GM12878 (cell line): Measurements from ENCODE around the gene HYI. TPM values are rescaled to one million over a fixed set of nuclear protein-coding genes. Genes with fewer than 3 reads are reported as not detected.

Experiments used
- ATAC-seq: fragments of 200-7000 bp; cut with Tn5 transposase; 3 replicates; pipeline ENCODE4 v1.9.1; 2020; ENCODE audit warnings: mild to moderate bottlenecking, moderate library complexity
- BruUV-seq: library from RNA; stranded (reverse); fragments of 400-500 nt; replicated peaks from 2 replicates; lab custom pipeline; 2021; lab: Mats Ljungman, UMichigan
- CTCF ChIA-PET: fragments of 300-600 bp; sonication (Branson Sonifier 250); formaldehyde crosslinking; extraction: SDS; loops from one replicate; lab custom pipeline; 2021; ENCODE audit warnings: inconsistent platforms; lab: Yijun Ruan, JAX
- POLR2A ChIA-PET: fragments of 350-600 bp; formaldehyde crosslinking; extraction: SDS; loops from one replicate; lab custom pipeline; 2021; ENCODE audit warnings: inconsistent platforms; lab: Charles Lee
- RAD21 ChIA-PET: fragments of 300-600 bp; sonication (Branson Sonifier 250); formaldehyde crosslinking; loops from one replicate; lab custom pipeline; 2023; ENCODE audit warnings: antibody characterized with exemption; ENCODE audit not compliant: unreplicated experiment; lab: Charles Lee
- SMC1A ChIA-PET: fragments of 300-600 bp; sonication (Branson Sonifier 250); formaldehyde crosslinking; loops from one replicate; lab custom pipeline; 2023; ENCODE audit not compliant: unreplicated experiment, uncharacterized antibody; lab: Charles Lee
- DNase-seq: peaks from one replicate; pipeline ENCODE4 v3.0.0-alpha.2; 2011; ENCODE audit warnings: low read depth, low spot score
- FAIRE-seq: peaks from 3 replicates; lab custom pipeline; 2011; peaks lifted over from hg19 to GRCh38; lab: Jason Lieb, UNC
- H2AFZ ChIP-seq: 2 replicates; pipeline ENCODE4 v1.6.0; 2011; ENCODE audit warnings: low read depth, low read length, control low read depth; ENCODE audit not compliant: control insufficient read depth
- H3K27ac ChIP-seq: 2 replicates; pipeline ENCODE4 v1.5.1; 2011; ENCODE audit warnings: control low read depth; ENCODE audit not compliant: control insufficient read depth, insufficient read depth
- H3K27me3 ChIP-seq, 2 experiments: replicated peaks in 1 of 2; 2 replicates each; pipeline versions ENCODE4 v1.6.0 to v1.6.1; 2011; ENCODE audit warnings: low read length in 1 of 2; ENCODE audit not compliant: control insufficient read depth in 2 of 2, insufficient read depth in 2 of 2
- H3K36me3 ChIP-seq, 2 experiments: 2 replicates each; pipeline ENCODE4 v1.5.1; 2011; ENCODE audit warnings: low read length in 1 of 2; ENCODE audit not compliant: control insufficient read depth in 2 of 2, insufficient read depth in 2 of 2
- H3K4me1 ChIP-seq: 2 replicates; pipeline ENCODE4 v1.6.1; 2011; ENCODE audit warnings: mild to moderate bottlenecking, low read length, moderate library complexity, mixed read lengths; ENCODE audit not compliant: control insufficient read depth, insufficient read depth
- H3K4me2 ChIP-seq: 2 replicates; pipeline ENCODE4 v1.6.0; 2011; ENCODE audit warnings: control low read depth; ENCODE audit not compliant: control insufficient read depth, insufficient read depth
- H3K4me3 ChIP-seq: fragments of 200-600 bp; sonication (generic); 2 replicates; pipeline ENCODE4 v1.5.1; 2016
- H3K79me2 ChIP-seq: 2 replicates; pipeline ENCODE4 v1.6.0; 2011; ENCODE audit warnings: low read length; ENCODE audit not compliant: control insufficient read depth, insufficient read depth
- H3K9ac ChIP-seq: 2 replicates; pipeline ENCODE4 v1.8.0; 2011; ENCODE audit warnings: low read length, control low read depth, mixed read lengths; ENCODE audit not compliant: control insufficient read depth, insufficient read depth
- H3K9me3 ChIP-seq: replicated peaks from 3 replicates; pipeline ENCODE4 v1.5.1; 2011; ENCODE audit warnings: mild to moderate bottlenecking, low read length; ENCODE audit not compliant: control insufficient read depth, insufficient read depth
- H4K20me1 ChIP-seq: 2 replicates; pipeline ENCODE4 v1.6.0; 2011; ENCODE audit not compliant: control insufficient read depth, insufficient read depth
- ATF2 ChIP-seq: IDR thresholded peaks from 2 replicates; pipeline ENCODE4 v1.6.1; 2012; ENCODE audit warnings: low read length, inconsistent platforms
- CHD2 ChIP-seq: IDR thresholded peaks from 2 replicates; pipeline ENCODE4 v1.6.1; 2011; ENCODE audit warnings: low read depth, low read length, improper control_type of control experiment, borderline replicate concordance
- FOS ChIP-seq: IDR thresholded peaks from 3 replicates; pipeline ENCODE4 v1.6.1; 2011; ENCODE audit warnings: borderline replicate concordance; ENCODE audit not compliant: insufficient read length; ENCODE audit errors: extremely low read depth
- FOXK2 ChIP-seq: fragments of 450-650 bp; IDR thresholded peaks from 2 replicates; pipeline ENCODE4 v1.6.1; 2017; ENCODE audit warnings: mild to moderate bottlenecking, moderate library complexity
- FOXM1 ChIP-seq: IDR thresholded peaks from 2 replicates; pipeline ENCODE4 v1.6.1; 2012; ENCODE audit warnings: low read depth, mild to moderate bottlenecking, inconsistent platforms, low read length, moderate library complexity
- KAT2A ChIP-seq: conservative IDR thresholded peaks from 2 replicates; pipeline ENCODE4 v1.6.1; 2011; ENCODE audit warnings: low read depth, low read length; ENCODE audit not compliant: control insufficient read depth
- KDM1A ChIP-seq: fragments of 200-600 bp; sonication (generic); IDR thresholded peaks from 2 replicates; pipeline ENCODE4 v1.6.1; 2016; ENCODE audit warnings: borderline replicate concordance
- MYC ChIP-seq: IDR thresholded peaks from 2 replicates; pipeline ENCODE4 v1.6.1; 2011; ENCODE audit warnings: mild to moderate bottlenecking, low read length, moderate library complexity, inconsistent platforms; ENCODE audit not compliant: insufficient read depth, insufficient replicate concordance, insufficient read length, severe bottlenecking
- NFIC ChIP-seq: IDR thresholded peaks from 2 replicates; pipeline ENCODE4 v1.6.1; 2012; ENCODE audit warnings: low read depth, mild to moderate bottlenecking, inconsistent platforms, low read length, moderate library complexity
- NR2F1 ChIP-seq: fragments of 450-650 bp; conservative IDR thresholded peaks from 2 replicates; pipeline ENCODE4 v1.6.1; 2017; ENCODE audit warnings: mild to moderate bottlenecking
- PAX5 ChIP-seq: IDR thresholded peaks from 2 replicates; pipeline ENCODE4 v1.6.1; 2011; ENCODE audit warnings: low read depth, low read length, borderline replicate concordance
- POLR2AphosphoS2 ChIP-seq: IDR thresholded peaks from 2 replicates; pipeline ENCODE4 v1.6.1; 2011; ENCODE audit warnings: low read depth, mild to moderate bottlenecking, low read length, improper control_type of control experiment, moderate library complexity
- RELA ChIP-seq: fragments of 450-650 bp; IDR thresholded peaks from 2 replicates; pipeline ENCODE4 v1.8.0; 2014; ENCODE audit warnings: borderline replicate concordance; ENCODE audit not compliant: partially characterized antibody
- REST ChIP-seq: IDR thresholded peaks from 2 replicates; pipeline ENCODE4 v1.6.1; 2012; ENCODE audit warnings: mild to moderate bottlenecking, low read depth, low read length
- SIN3A ChIP-seq: IDR thresholded peaks from 2 replicates; pipeline ENCODE4 v1.6.1; 2012; ENCODE audit warnings: low read depth, low read length, improper control_type of control experiment
- TARDBP ChIP-seq: IDR thresholded peaks from 2 replicates; pipeline ENCODE4 v1.6.1; 2016; ENCODE audit warnings: borderline replicate concordance
- ZNF207 ChIP-seq: fragments of 450-650 bp; IDR thresholded peaks from 2 replicates; pipeline ENCODE4 v1.6.1; 2014; ENCODE audit warnings: antibody characterized with exemption, mild to moderate bottlenecking, borderline replicate concordance
- ZSCAN29 ChIP-seq: fragments of 450-650 bp; IDR thresholded peaks from 2 replicates; pipeline ENCODE4 v1.6.1; 2017; ENCODE audit warnings: mild to moderate bottlenecking, moderate library complexity
- WGBS: methylation state at CpG from one replicate; pipeline ENCODE4 v1.1.6; 2016; ENCODE audit warnings: low lambda C conversion rate; ENCODE audit not compliant: insufficient replicate concordance, insufficient coverage; ENCODE audit errors: missing lambda C conversion rate; 5-methylcytosine and 5-hydroxymethylcytosine counted together
- in situ Hi-C: fragments of 300-500 bp; cut with MboI; formaldehyde crosslinking; loops from 9 replicates; pipeline ENCODE4 v1.14.3; 2018; ENCODE audit warnings: mixed read lengths
- intact Hi-C: fragments of 100-400 bp; cut with micrococcal nuclease; formaldehyde crosslinking; loops from one replicate; pipeline ENCODE4 v1.14.2; 2022; ENCODE audit not compliant: unreplicated experiment
- polyA plus RNA-seq, 11 experiments: library from polyadenylated mRNA; depleted of rRNA in 4 of 11; unstranded in 6 of 11; stranded (reverse) in 5 of 11; fragments of >200 nt; fragmentation: Nextera tagmentation in 4 of 11; fragmentation: Illumina TruSeq in 1 of 11; extraction: Ambion mirVana in 4 of 11; extraction: Trizol in 1 of 11; gene quantifications; 1 replicate in 1 of 11; 2 replicates in 10 of 11; pipeline versions ENCODE4 v1.2.1 to v1.2.3, GENCODE V29; 2011 to 2016; ENCODE audit warnings: inconsistent platforms in 2 of 11, missing spikeins in 2 of 11, low read depth in 1 of 11
- total RNA-seq, 4 experiments: library from RNA; depleted of rRNA in 3 of 4; stranded (reverse); fragments of >200 nt in 3 of 4; fragmentation: Illumina TruSeq in 1 of 4; extraction: Trizol in 1 of 4; gene quantifications; 2 replicates each; pipeline versions ENCODE4 v1.2.1 to v1.2.3, GENCODE V29; 2013 to 2021

HYI gene
- total and polyA plus RNA-seq, 10 of the 15 experiments (the other 5 are each of a cell fraction or from before 2014, with no cell fraction given) = 0.27 to 5.5 (median 2.0) TPM

- TF ChIP-seq KAT2A = no peak
Observed at GRCh38 chr1:43451157-43451591, 2.6 kb downstream of the HYI start (continued).

GRCh38 chr1:43450251-43450941, 3.3 kb downstream of the HYI start:
- DNase-seq = no peak
- no peaks in the 10 kb centered on the region for H3K27me3 ChIP-seq
- peaks cover 7 to 21% of the 10 kb centered on the region in 2 experiments; a peak in 3 of 4 replicates for H3K36me3 ChIP-seq
- peaks cover 7% of the 10 kb centered on the region for H3K4me1 ChIP-seq
- SMC1A ChIA-PET = no interaction called here
- no peaks in the 10 kb centered on the region for H4K20me1 ChIP-seq
- no peaks in the 10 kb centered on the region for H3K79me2 ChIP-seq
- CTCF ChIA-PET = interaction anchor here (0.6 kb wide), 1 partner anchor 802 kb away, joined by 4 read pairs; no protein-coding TSS in a partner anchor
- no peak overlapping the region for H3K9ac ChIP-seq
- in situ Hi-C loops (no loop called here), intact Hi-C loops (no loop called here)
- H3K4me3 ChIP-seq = no peak overlapping the region
- H2AFZ ChIP-seq = no peak overlapping the region
- no peak for FAIRE-seq
- POLR2A ChIA-PET = no interaction called here
- H3K4me2 ChIP-seq = no peak overlapping the region
- RAD21 ChIA-PET = no interaction called here
- no peak for ATAC-seq
- no peak overlapping the region for H3K27ac ChIP-seq
- H3K9me3 ChIP-seq = no peaks in the 10 kb centered on the region; the same call in 2 of the 3 replicates
- no TSS peak for BruUV-seq
- 81% methylated on average over 10 of the region's 10 CpGs for WGBS
- no peak for TF ChIP-seq TARDBP
- TF ChIP-seq SIN3A = no peak
- TF ChIP-seq ZNF207 = no peak
- TF ChIP-seq ATF2 = no peak
- no peak for TF ChIP-seq ZSCAN29
- no peak for TF ChIP-seq REST
- TF ChIP-seq PAX5 = no peak
- TF ChIP-seq POLR2AphosphoS2 = no peak
- TF ChIP-seq FOS = no peak
- TF ChIP-seq FOXM1 = no peak
- TF ChIP-seq RELA = no peak
- no peak for TF ChIP-seq KDM1A
- no peak for TF ChIP-seq CHD2
- no peak for TF ChIP-seq NR2F1
- no peak for TF ChIP-seq MYC
- TF ChIP-seq FOXK2 = no peak
- TF ChIP-seq NFIC = no peak
